Liver (tissue), 3 donors: ENCODE measurements around the gene CD164L2.

Source experiments
- ATF3 ChIP-seq: IDR thresholded peaks from 2 replicates; pipeline ENCODE4 v1.6.1; 2016; ENCODE audit warnings: antibody characterized with exemption
- CTCF ChIP-seq: fragments of 150-350 bp; IDR thresholded peaks from 2 replicates; pipeline ENCODE4 v1.5.1; 2017; ENCODE audit warnings: improper control_type of control experiment, low read depth, low read length; ENCODE audit not compliant: missing input control
- HNF4A ChIP-seq, 2 donors: conservative IDR thresholded peaks; 2 replicates each; pipeline ENCODE4 v1.6.1; 2016; ENCODE audit warnings: antibody characterized with exemption in 2 of 2, mild to moderate bottlenecking in 2 of 2
- JUND ChIP-seq, 2 donors: IDR thresholded peaks; 2 replicates each; pipeline ENCODE4 v1.6.1; 2016; ENCODE audit warnings: antibody characterized with exemption in 2 of 2
- REST ChIP-seq: IDR thresholded peaks from 2 replicates; pipeline ENCODE4 v1.6.1; 2016; ENCODE audit warnings: antibody characterized with exemption, mild to moderate bottlenecking
- RXRA ChIP-seq, 2 donors: IDR thresholded peaks; 2 replicates each; pipeline ENCODE4 v1.6.1; 2017 to 2018; ENCODE audit warnings: antibody characterized with exemption in 2 of 2, mild to moderate bottlenecking in 1 of 2
- TAF1 ChIP-seq: conservative IDR thresholded peaks from 2 replicates; pipeline ENCODE4 v1.6.1; 2016; ENCODE audit warnings: antibody characterized with exemption, mild to moderate bottlenecking
- YY1 ChIP-seq: IDR thresholded peaks from 2 replicates; pipeline ENCODE4 v1.6.1; 2016; ENCODE audit warnings: antibody characterized with exemption, mild to moderate bottlenecking
- donor health status: healthy.
- donor health status: healthy.

DNA sequence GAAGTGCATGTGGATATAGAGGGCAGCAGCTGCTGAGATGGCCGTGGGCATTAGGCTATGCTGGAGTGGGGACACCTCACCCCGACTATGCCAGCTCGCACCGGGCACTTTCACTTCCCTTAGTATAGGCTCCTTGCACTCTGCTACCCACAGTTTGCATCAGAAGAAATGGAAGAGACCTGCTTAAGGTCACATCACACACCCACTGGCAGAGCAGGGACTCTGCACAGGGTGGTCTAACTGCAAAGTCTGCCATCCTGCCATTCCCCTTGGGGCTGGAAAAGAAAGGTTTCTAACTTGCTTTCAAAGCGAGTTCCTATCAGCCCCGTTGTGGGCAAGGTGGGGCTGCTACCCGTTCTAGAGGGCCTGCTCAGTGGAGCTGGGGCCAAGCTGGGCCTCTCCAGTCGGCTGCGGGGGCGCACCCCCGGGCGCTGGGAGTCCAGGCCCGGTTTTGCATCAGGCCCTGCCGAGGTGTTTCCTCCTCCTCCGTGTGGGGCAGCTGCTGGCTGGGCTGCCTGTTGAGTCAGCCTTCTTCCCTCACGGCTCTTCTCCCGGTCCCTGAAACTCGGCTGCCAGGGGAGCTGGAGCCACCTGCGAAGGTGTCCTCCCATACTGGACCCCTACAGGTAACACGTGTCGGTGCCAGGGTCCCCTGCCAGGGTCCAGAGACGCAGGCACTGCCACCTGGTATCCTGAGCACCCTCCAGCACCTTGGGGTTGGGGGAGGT lies 41.4 kb downstream of the CD164L2 start, which contains the start of gene SYTL1:
- TF ChIP-seq REST (no peak), JUND (IDR thresholded peaks at IDR 0.05) (no peak), HNF4A (conservative IDR thresholded peaks at IDR 0.05) (no peak), TAF1 (no peak), ATF3 (no peak), CTCF (no peak), RXRA (IDR thresholded peaks at IDR 0.05) (no peak), YY1 (no peak)
